Measurements from ENCODE around the gene PIM2.

The PIM2 gene

DNA sequence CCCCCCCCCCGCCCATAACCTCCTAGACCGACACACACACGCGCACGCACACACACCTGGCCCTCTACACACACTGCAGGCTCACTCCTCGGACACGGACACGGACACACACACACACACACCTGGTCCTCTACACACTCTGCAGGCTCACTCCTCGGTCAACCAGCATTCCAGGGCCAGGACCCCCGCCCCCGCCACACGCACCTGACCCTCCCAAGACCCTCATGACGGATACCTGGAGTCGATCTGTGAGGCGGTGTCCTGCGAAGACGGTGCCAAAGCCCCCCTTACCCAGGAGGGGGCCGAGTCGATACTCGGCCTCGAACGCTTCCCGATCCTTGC lies 552 bp downstream of the PIM2 start:
- no peaks in the 10 kb centered on the region for H3K9me3 ChIP-seq (ENCODE audit: control insufficient read depth, insufficient read depth, low read length)
- H3K4me3 ChIP-seq (ENCODE audit: low read length) = peak overlapping the region; percentile 96
- WGBS (ENCODE audit: insufficient coverage, insufficient read length) = no CpG with 5 or more reads among the region's 23 CpGs
- no peak overlapping the region for H3K27ac ChIP-seq (ENCODE audit: low read length)
- H3K4me1 ChIP-seq (ENCODE audit: control insufficient read depth, insufficient read depth, low read length) = peaks cover 4% of the 10 kb centered on the region; the same call in 1 of the 2 replicates
- H3K27me3 ChIP-seq (ENCODE audit: control insufficient read depth, insufficient read depth, low read length) = no peaks in the 10 kb centered on the region
- DNase-seq (ENCODE audit: low read depth, low spot score) = no peak
- H3K36me3 ChIP-seq (ENCODE audit: control insufficient read depth, insufficient read depth, low read length) = peaks cover 15% of the 10 kb centered on the region

DNA sequence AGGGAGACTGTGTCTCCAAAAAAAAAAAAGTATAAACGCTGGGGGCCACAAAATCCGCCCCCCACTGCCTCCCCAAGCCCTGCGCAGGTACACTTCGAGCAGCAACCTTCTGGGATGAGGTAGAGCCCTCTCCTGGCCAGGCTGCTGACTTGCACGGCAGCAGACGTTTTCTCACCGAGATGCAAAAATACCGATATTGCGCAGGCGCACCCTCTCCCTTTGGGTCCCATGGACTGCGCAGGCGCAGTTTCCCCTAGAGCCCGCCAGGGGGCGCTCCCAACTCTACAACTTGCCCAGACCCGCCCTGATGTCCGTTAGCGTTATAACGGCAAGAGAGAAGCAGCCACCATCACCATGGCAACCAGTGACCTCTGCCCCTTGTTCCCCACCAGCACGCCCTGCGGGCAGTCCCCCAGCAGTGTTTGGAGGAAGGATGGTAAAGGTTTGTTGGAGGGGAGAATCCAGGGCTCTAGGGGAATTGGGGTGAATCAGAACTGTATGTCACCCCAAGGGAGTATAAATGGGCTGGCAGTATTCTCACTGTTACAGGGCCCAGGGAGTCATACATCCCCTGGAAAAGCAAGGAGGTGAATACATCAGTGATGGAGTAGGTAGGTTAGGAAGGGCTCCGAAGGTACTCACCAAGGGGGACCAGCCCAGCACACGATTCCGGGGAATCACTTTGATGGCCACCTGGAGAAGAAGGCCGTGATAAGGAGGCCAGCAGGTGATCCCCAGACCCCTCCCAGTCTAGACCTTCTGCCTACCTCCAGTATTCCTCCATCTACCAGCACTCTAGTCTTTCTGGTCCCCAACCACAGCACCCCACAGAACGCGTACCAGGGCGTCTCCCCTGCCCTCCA lies 1.5 kb downstream of the PIM2 start:
- H3K4me3 ChIP-seq (ENCODE audit: low read length) = peak overlapping the region; percentile 96
- no peaks in the 10 kb centered on the region for H3K27me3 ChIP-seq (ENCODE audit: control insufficient read depth, insufficient read depth, low read length)
- peaks cover 4% of the 10 kb centered on the region; the same call in 1 of the 2 replicates for H3K4me1 ChIP-seq (ENCODE audit: control insufficient read depth, insufficient read depth, low read length)
- no peak for DNase-seq (ENCODE audit: low read depth, low spot score)
- WGBS (ENCODE audit: insufficient coverage, insufficient read length) = no CpG with 5 or more reads among the region's 27 CpGs
- H3K27ac ChIP-seq (ENCODE audit: low read length) = no peak overlapping the region
- peaks cover 15% of the 10 kb centered on the region for H3K36me3 ChIP-seq (ENCODE audit: control insufficient read depth, insufficient read depth, low read length)
- no peaks in the 10 kb centered on the region for H3K9me3 ChIP-seq (ENCODE audit: control insufficient read depth, insufficient read depth, low read length)

DNA sequence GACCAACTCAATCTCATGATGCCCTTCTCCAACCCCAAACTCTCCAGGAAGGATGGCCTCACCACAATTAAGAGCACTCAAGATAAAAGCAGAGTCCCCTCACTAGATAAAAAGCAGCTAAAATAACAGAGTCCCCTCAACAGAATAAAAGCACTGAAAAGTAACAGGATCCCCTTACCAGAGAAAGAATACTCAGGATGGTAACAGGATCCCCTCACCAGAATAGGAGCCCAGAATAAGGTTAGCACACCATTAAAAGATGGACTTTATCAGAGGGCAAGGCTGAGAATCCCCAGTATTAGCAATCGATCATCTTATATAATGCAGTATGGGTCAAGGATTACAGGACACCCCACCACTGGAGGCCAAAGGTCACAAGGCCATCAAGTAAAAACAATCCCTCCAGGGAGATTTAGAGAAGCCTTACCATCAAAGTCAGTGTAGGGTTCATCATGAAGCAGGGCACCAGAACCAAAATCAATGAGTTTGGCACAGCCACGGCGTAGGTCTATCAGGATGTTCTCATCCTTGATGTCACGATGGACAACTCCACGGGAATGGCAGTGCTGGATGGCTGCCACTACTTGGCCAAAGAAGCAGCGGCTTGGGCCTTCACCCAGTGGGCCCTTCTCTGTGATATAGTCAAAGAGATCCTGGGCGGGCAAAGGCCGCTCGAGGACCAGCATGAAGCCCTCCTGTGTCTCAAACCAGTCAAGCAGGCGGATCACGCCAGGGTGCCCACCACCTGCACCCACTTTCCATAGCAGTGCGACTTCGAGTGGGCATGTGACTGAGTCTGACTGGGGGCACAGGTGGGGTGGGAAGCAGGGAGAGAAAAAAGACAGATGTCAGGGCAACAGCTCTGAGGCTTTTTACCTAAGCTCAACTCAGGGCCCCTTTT lies 4.0 kb downstream of the PIM2 start:
- no peaks in the 10 kb centered on the region for H3K27me3 ChIP-seq (ENCODE audit: control insufficient read depth, insufficient read depth, low read length)
- DNase-seq (ENCODE audit: low read depth, low spot score) = no peak
- peaks cover 15% of the 10 kb centered on the region for H3K36me3 ChIP-seq (ENCODE audit: control insufficient read depth, insufficient read depth, low read length)
- H3K4me3 ChIP-seq (ENCODE audit: low read length) = no peak overlapping the region
- no peaks in the 10 kb centered on the region; the same call in 1 of the 2 replicates for H3K4me1 ChIP-seq (ENCODE audit: control insufficient read depth, insufficient read depth, low read length)
- no peak overlapping the region for H3K27ac ChIP-seq (ENCODE audit: low read length)
- H3K9me3 ChIP-seq (ENCODE audit: control insufficient read depth, insufficient read depth, low read length) = no peaks in the 10 kb centered on the region
- WGBS (ENCODE audit: insufficient coverage, insufficient read length) = no CpG with 5 or more reads among the region's 13 CpGs

DNA sequence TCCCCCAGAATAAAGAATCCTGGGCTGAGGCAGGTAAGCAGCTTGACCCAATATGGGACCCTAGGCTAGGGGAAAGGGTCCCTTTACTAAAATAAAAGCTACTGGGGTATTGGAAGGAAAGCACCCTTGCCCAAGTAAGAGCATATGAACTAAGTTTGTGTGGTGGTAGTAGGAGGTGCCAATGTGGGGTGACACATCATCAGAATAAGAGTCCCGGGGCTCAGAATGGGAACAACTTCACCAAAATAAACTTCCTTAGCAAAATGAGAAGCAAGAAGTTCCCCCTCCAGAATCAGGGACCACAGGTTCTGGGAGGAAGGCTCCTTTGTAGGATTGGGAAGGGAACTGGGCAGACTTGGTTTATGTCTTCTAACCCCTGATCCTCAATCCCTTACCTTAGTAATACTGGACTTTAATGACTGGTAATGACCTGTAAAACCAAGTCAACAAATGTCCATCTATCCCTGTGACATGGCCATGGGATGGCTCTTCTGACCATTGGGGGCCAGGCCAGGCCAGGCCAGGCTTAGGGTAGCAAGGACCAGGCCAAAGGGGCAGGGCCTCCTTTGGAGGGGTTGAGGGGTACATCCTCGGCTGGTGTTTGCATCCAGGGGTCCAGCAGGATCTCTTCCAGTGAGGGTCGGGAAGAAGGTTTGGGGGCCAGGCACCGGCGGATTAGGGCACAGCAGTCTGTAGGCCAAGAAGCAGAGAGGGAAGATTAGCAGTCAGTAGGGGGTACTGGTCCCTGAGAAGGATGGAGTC lies 5.0 kb downstream of the PIM2 start:
- no peak for DNase-seq (ENCODE audit: low read depth, low spot score)
- WGBS (ENCODE audit: insufficient coverage, insufficient read length) = no CpG with 5 or more reads among the region's 5 CpGs
- no peaks in the 10 kb centered on the region for H3K27me3 ChIP-seq (ENCODE audit: control insufficient read depth, insufficient read depth, low read length)
- H3K27ac ChIP-seq (ENCODE audit: low read length) = no peak overlapping the region
- H3K4me1 ChIP-seq (ENCODE audit: control insufficient read depth, insufficient read depth, low read length) = no peaks in the 10 kb centered on the region
- H3K4me3 ChIP-seq (ENCODE audit: low read length) = no peak overlapping the region
- peaks cover 15% of the 10 kb centered on the region for H3K36me3 ChIP-seq (ENCODE audit: control insufficient read depth, insufficient read depth, low read length)
- H3K9me3 ChIP-seq (ENCODE audit: control insufficient read depth, insufficient read depth, low read length) = no peaks in the 10 kb centered on the region

DNA sequence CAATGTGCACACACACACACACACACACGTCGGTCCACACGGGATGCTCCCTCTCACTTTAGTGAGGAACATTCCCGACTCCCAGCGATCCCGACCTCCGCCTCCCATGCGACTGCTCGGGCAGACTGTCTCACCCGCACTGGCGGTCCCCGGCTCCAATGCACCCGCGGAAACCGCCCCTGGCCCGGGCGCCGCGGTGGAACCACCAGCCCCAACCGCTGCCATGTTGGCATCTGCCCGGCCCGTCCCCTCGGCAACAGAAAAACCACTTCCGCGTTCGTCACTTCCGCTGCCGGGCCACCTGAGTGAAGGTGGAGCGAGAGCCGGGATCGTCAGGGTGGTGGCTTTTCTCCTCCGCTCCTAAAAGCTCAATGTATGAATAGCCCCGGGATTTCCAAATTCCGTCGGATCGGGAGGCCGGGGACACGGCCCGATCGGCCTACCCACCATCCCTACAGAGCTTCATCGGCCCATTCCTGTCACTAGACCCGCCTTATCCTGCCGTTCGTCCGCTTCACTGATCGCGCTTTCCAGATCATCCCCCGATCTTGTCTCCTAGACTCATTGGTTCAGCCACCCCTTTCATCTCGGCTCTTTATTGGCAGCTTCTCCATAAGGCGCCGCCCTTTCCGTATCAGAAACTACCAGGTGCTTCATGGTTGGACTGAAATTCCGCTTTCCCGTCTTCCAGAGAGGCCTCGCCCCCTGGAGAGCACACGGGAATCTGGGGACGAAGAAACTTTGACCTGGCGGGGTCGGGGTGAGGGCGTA lies 7.2 kb downstream of the PIM2 start, which contains the start of gene SLC35A2:
SLC35A2 (minus strand) TSS at position 235 of the 771 bp plus-strand sequence; CDS start at position 225, 10 bp downstream.
- Histone ChIP-seq H3K4me3 (ENCODE audit: low read length) (peak within 1 kb of the TSS; percentile 86), H3K27ac (ENCODE audit: low read length) (no peak within 1 kb of the TSS), H3K4me1 (ENCODE audit: control insufficient read depth, insufficient read depth, low read length) (no peaks in the 10 kb centered on the region), H3K27me3 (ENCODE audit: control insufficient read depth, insufficient read depth, low read length) (no peaks in the 10 kb centered on the region), H3K9me3 (ENCODE audit: control insufficient read depth, insufficient read depth, low read length) (no peaks in the 10 kb centered on the region), H3K36me3 (ENCODE audit: control insufficient read depth, insufficient read depth, low read length) (peaks cover 15% of the 10 kb centered on the region)
- no peak for DNase-seq (ENCODE audit: low read depth, low spot score)
- no CpG with 5 or more reads among the region's 60 CpGs for WGBS (ENCODE audit: insufficient coverage, insufficient read length)

DNA sequence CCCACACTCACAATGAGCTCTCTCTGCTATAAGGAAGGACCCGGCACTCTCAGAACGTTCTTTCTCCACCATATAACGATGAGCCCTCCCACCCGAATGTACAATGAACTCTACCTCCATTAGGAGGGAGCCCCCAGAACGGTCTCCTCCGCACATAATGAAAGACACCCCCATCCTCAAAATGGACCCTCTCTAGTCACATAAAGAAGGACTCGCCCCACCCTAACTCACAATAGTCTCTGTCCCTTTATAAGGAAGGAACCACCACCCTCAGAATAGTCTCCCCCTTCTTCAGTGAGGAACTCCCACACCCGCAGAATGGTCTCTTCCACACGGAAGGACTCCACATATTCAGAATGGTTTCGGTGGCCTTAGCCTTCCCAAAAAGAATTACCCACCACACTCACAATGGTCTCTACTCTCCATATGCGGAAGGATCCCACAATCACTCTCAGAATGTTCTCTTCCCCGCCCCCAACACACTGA lies 7.9 kb downstream of the PIM2 start:
- H3K27me3 ChIP-seq (ENCODE audit: control insufficient read depth, insufficient read depth, low read length) = no peaks in the 10 kb centered on the region
- no CpG with 5 or more reads among the region's 12 CpGs for WGBS (ENCODE audit: insufficient coverage, insufficient read length)
- no peaks in the 10 kb centered on the region for H3K9me3 ChIP-seq (ENCODE audit: control insufficient read depth, insufficient read depth, low read length)
- H3K27ac ChIP-seq (ENCODE audit: low read length) = no peak overlapping the region
- peak overlapping the region; percentile 86 for H3K4me3 ChIP-seq (ENCODE audit: low read length)
- no peak for DNase-seq (ENCODE audit: low read depth, low spot score)
- H3K36me3 ChIP-seq (ENCODE audit: control insufficient read depth, insufficient read depth, low read length) = peaks cover 15% of the 10 kb centered on the region
- no peaks in the 10 kb centered on the region for H3K4me1 ChIP-seq (ENCODE audit: control insufficient read depth, insufficient read depth, low read length)

DNA sequence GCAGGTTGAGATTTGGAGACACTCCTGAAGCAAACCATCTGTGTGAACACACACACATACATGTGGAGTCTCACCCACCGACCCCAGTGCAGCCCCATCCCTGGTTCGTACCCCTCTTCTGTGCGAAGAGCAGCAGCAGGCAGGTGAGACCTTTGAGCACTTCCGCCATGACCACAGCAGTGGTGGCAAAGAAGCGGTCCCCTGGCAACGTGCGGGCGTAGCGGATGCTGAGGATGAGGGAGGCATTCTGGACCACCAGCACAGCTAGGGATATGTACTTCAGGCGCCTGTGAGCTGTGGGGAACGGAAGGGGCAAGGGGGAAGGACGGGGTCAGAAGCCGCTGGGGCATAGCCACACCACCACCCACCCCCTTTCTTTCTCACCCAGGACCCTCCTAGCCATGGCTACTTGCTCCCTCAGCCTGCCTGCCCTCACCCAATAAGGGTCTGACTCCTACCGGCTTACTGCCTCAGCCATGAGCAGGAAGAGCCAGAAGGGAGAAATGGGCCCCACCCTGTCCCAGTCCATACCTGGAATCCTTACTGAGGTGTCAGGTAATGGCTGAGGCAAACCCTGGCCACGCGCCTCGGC lies 9.0 kb downstream of the PIM2 start:
- H3K36me3 ChIP-seq (ENCODE audit: control insufficient read depth, insufficient read depth, low read length) = peaks cover 6% of the 10 kb centered on the region
- H3K27ac ChIP-seq (ENCODE audit: low read length) = no peak overlapping the region

DNA sequence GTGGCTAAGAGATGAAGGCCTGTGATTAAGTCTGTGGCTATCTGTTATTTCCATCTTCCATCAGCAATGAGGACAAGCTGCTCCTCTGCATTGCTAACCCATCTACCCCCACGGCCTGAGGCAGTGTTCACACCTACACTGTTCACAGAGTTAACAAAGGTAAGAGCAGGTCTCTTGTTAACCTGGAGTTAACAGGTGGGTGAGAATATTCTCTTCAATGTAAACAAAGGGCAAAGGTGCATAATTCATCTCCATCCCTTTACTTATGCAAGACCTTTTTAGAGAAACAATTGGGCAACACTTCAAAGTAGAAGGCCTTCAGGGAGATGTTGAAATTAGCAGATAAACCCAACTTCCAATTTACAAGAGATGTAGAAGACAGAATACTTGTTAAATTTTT lies 10.2 kb downstream of the PIM2 start:
- H3K4me1 ChIP-seq (ENCODE audit: control insufficient read depth, insufficient read depth, low read length) = no peaks in the 10 kb centered on the region
- H3K9me3 ChIP-seq (ENCODE audit: control insufficient read depth, insufficient read depth, low read length) = no peaks in the 10 kb centered on the region
- H3K36me3 ChIP-seq (ENCODE audit: control insufficient read depth, insufficient read depth, low read length) = peaks cover 2% of the 10 kb centered on the region; the same call in 1 of the 2 replicates
- H3K27ac ChIP-seq (ENCODE audit: low read length) = no peak overlapping the region
- no peaks in the 10 kb centered on the region for H3K27me3 ChIP-seq (ENCODE audit: control insufficient read depth, insufficient read depth, low read length)
- H3K4me3 ChIP-seq (ENCODE audit: low read length) = no peak overlapping the region
- WGBS (ENCODE audit: insufficient coverage, insufficient read length) = no CpG with 5 or more reads among the region's 1 CpG
- DNase-seq (ENCODE audit: low read depth, low spot score) = no peak

More for the DNA sequence above, 9.0 kb downstream of the PIM2 start:
- Histone ChIP-seq H3K4me1 (ENCODE audit: control insufficient read depth, insufficient read depth, low read length) (no peaks in the 10 kb centered on the region), H3K27me3 (ENCODE audit: control insufficient read depth, insufficient read depth, low read length) (no peaks in the 10 kb centered on the region), H3K4me3 (ENCODE audit: low read length) (no peak overlapping the region), H3K9me3 (ENCODE audit: control insufficient read depth, insufficient read depth, low read length) (no peaks in the 10 kb centered on the region)
- WGBS (ENCODE audit: insufficient coverage, insufficient read length) = no CpG with 5 or more reads among the region's 17 CpGs
- DNase-seq (ENCODE audit: low read depth, low spot score) = no peak

DNA sequence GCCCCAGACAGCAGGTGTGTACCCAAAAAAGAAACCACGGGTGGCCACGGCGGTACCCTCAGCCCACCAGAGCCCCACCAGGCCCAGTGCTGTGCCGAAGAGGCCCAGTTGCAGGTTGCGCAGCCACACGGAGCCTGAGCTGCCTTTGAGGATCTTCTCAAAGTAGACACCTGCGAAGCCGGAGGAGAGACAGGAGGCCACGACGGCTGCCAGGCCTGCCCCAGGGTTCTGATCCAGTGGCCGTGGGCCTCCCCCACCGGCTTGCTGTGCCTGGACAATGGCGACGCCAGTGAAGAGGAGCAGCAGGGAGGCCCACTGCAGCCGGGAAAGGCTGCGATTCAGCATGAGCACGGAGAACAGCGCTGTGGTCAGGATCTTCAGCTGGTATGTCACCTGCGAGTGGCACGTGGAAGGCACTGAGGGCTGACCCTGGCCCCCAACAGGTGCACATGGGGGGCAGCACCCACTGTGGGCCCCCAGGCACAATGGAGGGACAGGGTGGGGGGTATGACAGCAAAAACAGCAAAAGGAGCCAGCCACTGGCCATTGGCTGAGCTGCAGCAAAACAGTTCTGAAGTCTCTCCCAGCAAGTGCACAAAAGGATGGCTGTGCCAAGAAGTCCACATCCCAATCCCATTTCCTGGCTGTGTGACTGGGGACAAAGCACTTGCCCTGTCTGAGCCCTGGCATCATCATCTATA lies 13.6 kb downstream of the PIM2 start:
- Histone ChIP-seq H3K9me3 (ENCODE audit: control insufficient read depth, insufficient read depth, low read length) (no peaks in the 10 kb centered on the region), H3K27ac (ENCODE audit: low read length) (no peak overlapping the region), H3K4me3 (ENCODE audit: low read length) (no peak overlapping the region), H3K36me3 (ENCODE audit: control insufficient read depth, insufficient read depth, low read length) (peaks cover 9% of the 10 kb centered on the region; the same call in 1 of the 2 replicates), H3K27me3 (ENCODE audit: control insufficient read depth, insufficient read depth, low read length) (no peaks in the 10 kb centered on the region), H3K4me1 (ENCODE audit: control insufficient read depth, insufficient read depth, low read length) (no peaks in the 10 kb centered on the region)
- no peak for DNase-seq (ENCODE audit: low read depth, low spot score)
- no CpG with 5 or more reads among the region's 20 CpGs for WGBS (ENCODE audit: insufficient coverage, insufficient read length)
